ENCODE results near the gene FTSJ3.
A peak's percentile ranks its signal among the peaks of the same experiment; 100 is the strongest.
"Not testable (repeated sequence)": the region's sequence is repeated elsewhere in the genome, so short reads cannot be mapped to it uniquely, and the experiment has no call there.

The FTSJ3 gene

DNA sequence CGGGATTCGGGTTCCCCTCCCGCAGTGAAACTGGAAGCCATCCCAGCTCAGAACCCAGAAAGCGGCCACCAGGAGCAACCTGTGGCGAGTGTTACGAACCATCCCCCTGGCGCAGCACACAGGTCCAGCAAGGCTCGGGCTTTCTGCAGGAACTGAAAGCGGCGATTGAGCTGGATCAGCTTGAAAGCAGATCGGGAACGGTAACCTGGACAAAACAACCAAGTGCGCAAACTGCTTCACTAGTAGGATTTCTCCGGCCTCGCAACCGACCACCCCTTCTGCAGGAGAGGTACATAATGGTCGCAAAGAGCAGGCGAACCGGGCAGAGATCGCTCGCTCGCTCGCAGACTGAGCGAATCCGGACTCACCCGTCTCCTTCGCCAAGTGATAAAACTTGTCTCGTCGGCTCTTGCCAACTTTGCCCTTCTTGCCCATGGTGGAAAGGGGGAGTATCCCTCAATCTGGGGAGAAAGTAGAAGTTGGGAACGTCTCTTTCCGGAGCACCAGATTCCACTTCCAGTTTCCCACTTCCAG, 928 bp downstream of the FTSJ3 start:
- DNase-seq, result no peak

GRCh38 chr17:63824362-63824761, 3.1 kb downstream of the FTSJ3 start:
- no peak for DNase-seq

DNA sequence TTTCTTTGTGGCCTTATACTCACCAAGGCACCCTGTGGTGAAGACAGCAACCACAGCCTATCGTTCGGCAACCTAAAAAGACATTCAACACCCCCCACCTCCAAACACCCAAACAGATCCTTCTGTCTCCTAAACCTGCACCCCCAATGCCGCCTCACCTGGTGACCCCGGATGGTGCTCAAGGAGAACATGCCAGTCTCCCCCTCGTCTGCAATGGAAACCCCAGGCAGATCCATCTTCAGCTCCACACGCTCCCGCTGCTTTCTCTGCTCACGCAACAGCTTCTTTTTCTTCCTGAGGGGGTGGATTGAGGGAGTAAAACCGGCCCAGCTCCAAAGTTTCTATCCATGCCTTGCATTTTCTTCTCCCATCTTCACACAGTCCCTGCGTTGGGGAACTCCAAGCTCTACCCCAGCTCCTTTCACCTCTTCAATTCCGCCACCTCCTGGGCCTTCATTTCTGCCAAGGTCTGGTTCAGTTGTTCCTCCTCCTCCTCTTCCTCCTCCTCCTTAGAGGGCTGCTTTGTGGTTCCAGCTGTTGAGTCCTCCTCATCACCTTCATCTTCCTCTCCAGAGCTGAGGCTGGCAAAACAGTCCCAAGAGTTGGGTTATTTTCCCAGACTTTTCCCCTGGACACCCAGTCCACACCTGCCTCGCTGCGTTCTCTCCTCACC, 3.7 kb downstream of the FTSJ3 start:
- DNase-seq, result no peak

DNA sequence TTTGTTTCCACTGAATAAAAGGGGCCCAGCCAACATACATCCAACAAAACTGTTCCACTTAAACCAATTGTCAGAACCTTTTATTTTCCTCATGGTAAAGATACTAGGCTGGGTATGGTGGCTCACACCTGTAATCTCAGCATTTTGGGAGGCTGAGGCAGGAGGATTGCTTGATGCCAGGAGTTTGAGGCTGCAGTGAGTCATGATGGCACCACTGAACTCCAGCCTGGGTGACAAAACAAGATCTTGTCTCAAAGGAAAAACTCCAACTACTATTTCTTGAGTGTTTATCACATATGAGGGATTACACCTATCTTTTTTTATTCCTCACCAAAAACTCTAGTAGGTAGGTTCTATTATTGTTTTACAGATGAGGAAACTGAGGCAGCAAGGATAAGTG, 4.9 kb downstream of the FTSJ3 start:
- DNase-seq, result no peak

DNA sequence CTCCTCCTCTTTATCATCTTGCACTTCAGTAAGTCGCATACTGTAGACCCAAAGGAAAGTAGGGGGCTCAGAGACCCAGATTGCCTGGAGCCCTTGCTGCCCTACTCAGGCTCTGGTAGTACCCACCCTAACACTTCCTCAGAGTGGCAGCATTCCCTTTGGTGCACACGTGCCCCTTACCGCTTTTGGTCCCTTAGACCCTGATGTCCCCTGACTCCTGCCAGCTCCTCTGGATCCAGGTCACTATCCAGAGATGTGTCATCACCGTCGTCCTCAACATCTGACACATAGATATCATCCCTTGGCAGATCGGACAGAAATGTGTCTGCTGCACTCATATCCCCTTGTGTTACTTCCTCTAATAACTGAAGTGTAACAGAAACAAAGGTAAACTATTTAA, 5.7 kb downstream of the FTSJ3 start:
- DNase-seq, result no peak

DNA sequence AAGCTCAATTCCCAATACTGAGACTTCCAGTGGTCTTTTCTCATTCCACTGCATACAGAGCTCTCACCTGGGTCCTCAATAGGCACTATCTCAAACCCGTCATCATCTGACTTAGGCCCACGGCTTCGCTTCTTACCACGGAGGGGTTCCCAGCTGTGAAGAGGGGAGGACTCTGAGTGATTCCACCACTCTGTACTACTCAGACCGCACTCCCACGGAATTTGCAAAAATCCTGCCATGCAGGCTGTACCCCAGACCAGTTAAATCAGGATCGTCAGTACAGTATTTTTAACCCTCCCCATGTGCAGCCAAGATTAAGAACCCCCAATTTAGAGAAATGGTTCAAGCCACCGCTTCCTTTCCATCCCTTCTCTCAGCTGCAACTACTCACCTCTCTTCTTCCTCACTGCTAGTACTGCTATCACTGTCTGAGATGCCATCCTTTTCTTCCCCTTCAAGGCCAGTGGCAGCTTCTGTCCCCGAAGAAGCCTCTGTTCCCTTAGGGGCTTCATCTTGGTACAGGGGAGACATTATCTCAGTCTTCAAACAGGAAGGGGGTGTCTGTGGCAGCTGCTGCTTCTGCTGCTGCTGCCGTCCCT, 6.4 kb downstream of the FTSJ3 start:
- DNase-seq, result no peak

- DNase-seq, result no peak
Measured at GRCh38 chr17:63819585-63820537, 7.6 kb downstream of the FTSJ3 start.

DNA sequence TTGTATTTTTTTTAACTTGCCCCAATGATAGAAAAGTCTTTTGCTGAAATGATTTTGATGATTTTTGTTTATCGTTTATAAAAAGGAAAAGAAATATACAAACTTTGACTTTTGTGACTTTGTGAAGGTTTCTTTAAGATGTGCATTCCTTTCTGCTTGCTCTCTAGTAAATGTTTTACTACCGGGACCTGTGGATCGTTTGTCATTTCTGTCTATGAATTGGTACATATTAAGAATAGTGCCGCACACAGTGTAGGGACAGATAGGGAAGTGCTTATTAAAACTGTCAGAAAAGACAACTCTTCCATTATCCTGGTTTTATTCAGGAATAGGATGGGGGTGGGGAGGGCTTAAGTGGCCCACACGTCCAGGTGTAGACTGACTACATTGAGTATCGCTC, 8.3 kb downstream of the FTSJ3 start:
- no peak for DNase-seq

- DNase-seq, result no peak
Measured at GRCh38 chr17:63817736-63818385, 9.6 kb downstream of the FTSJ3 start.

- no peak for DNase-seq
Measured at GRCh38 chr17:63816669-63817068, 10.8 kb downstream of the FTSJ3 start.

DNA sequence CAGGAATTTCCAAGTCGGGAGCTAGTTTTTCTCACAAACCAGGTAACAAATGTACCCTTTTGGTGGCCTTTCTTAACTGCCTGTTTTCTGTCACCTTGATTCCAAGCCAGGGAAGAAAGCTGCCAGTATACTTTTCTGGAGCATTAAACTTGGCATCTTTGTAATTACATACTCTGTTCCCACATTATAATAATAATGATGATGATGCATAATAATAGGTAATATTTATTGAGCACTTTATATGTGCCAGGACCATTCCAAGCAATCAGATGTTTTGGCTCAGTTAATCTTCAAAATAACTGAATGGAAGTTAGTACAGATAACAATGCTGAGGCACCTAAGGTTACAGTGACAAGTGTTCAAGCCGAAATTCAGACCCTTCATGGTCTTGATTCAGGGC, 11.3 kb downstream of the FTSJ3 start:
- DNase-seq, result no peak

DNA sequence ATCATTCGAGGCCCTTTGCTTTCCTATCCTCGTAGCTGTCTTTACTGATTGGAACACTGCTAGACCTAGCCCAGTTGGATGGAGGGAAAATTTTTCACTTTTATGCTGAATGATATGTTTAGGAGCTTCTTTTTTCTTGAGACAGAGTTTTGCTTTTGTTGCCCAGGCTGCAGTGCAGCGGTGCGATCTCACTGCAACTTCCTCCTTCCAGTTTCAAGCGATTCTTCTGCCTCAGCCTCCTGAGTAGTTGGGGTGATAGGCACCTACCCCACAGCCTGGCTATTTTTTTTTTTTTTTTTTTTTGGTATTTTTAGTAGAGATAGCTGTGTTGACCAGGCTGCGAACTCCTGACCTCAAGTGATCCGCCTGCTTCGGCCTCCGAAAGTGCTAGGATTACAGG, 17.5 kb downstream of the FTSJ3 start:
- DNase-seq, result no peak

- no peak for DNase-seq
Measured at GRCh38 chr17:63805591-63805990, 21.9 kb downstream of the FTSJ3 start.

DNA sequence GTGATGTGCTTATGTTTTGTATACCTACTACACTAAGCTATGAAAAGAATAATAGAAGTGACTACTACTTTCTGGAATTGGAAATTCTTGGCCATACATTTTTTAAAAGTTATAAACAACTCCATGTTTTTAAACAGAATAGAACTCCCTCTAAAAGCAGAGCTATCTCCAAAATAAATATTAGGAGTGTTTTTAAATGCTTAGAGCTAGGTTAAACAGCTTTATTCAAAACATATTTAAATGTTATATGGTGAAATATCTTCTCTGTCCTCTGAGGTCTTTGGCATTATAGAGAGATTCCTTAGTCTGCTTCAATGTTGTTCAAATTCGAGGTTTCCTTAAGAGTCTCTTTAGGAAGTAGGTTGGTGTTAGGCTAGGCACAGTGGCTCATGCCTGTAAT, 23.1 kb downstream of the FTSJ3 start:
- DNase-seq, result no peak

DNA sequence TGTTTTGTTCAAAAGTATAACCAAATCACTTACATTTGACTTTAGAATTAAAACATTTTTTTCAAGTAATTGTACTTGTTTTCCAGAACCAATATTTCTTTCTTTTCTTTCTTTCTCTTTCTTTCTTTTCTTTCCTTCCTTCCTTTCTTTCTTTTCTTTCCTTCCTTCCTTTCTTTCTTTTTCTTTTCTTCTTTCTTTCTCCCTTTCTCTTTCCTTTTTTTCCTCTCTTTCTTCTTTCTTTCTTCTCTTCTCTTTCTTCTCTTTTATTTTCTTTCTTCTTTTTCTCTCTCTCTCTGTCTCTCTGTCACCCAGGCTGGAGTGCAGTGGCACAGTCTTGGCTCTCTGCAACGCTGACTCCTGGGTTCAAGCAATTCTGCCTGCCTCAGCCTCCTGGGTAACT, 26.7 kb downstream of the FTSJ3 start:
- DNase-seq, result no peak

- no peak for DNase-seq
Measured at GRCh38 chr17:63798572-63799106, 28.8 kb downstream of the FTSJ3 start.

DNA sequence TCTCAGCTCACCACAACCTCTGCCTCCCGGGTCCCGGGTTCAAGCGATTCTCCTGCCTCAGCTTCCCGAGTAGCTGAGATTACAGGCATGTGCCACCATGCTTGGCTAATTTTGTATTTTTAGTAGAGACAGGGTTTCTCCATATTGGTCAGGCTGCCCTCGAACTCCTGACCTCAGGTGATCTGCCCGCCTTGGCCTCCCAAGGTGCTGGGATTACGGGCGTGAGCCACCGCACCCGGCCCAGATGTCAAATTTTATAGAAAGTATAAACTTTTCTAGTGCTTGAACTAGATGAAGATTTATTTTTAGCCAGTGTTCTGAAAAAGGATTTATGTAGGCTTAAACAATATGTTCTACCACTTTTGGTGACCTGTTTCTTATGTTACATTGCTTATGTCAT, 31.1 kb downstream of the FTSJ3 start:
- DNase-seq, result not testable (repeated sequence)

- no peak for DNase-seq
Measured at GRCh38 chr17:63792055-63792729, 35.3 kb downstream of the FTSJ3 start.

DNA sequence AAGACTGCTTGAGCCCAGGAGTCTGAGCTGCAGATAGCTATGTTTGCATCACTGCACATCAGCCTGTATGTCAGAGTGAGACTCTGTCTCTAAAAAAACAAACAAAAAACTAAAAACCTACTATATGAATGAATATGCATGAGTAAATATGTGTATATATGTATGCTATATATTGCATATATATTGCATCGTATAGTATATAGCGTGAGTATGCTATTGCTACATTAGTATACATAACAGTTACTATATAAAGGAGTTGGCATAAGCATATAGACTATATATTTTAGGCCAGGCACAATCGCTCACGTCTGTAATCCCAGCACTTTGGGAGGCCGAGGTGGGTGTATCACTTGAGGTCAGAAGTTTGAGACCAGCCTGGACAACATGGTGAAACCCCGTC, 37.4 kb downstream of the FTSJ3 start:
- DNase-seq, result peak; percentile 5

DNA sequence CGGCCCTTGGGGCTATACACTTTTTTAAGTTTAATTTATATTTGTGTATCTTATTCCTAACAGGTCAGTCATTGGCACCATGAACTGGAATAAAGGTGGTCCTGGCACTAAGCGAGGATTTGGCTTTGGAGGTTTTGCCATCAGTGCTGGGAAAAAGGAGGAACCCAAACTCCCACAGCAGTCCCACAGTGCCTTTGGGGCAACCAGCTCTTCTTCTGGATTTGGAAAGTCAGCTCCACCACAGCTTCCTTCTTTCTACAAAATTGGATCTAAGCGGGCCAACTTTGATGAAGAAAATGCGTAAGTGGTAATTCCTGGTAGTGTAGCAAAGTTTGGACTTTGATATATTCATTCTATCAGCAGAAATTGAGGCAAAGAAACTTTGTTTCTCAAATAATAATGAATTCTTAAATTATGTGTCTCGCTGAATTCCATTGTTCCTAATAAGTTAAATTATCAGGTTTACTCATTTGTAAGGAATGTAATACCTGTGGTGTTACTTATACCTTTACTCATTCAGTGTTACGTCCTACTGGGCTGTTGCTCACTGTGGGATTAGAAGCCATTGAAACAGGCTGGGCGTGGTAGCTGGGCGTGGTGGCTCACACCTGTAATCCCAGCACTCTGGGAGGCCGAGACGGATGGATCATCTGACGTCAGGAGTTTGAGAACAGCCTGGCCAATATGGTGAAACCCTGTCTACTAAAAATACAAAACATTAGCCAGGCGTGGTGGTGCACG, 40.3 kb downstream of the FTSJ3 start:
- no peak for DNase-seq

DNA sequence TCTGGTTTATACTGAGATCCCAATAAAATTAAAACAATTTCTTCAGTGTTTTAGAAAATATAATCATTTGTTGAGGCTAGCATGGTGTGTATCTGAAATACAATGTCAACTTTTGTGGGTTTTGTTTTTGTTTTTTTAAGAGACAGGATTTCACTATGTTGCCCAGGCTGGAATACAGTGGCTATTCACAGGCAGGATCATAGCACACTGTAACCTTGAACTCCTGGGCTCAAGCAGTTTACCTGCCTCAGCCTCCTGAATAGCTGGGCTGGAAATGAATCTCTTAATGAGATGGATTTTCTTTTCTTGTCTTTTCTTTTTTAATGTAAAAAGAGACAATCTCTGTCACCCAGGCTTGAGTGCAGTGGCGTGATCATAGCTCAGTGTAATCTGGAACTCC, 41.3 kb downstream of the FTSJ3 start:
- DNase-seq, result no peak

GRCh38 chr17:63785556-63785955, 41.9 kb downstream of the FTSJ3 start:
- no peak for DNase-seq
